Hematopoietic multipotent progenitor cell treated with erythropoietin and hydrocortisone succinate and interleukin-3 and kit ligand, for 15 days (in vitro differentiated cells): ENCODE results near the gene SLC4A7.
A peak's percentile ranks its signal among the peaks of the same experiment; 100 is the strongest.
"Not testable (repeated sequence)": the region's sequence is repeated elsewhere in the genome, so short reads cannot be mapped to it uniquely, and the experiment has no call there.

Experiments
- DNase-seq: peaks from one replicate; pipeline ENCODE4 v3.0.0-alpha.2; 2015; ENCODE audit warnings: low spot score

The SLC4A7 gene

DNA sequence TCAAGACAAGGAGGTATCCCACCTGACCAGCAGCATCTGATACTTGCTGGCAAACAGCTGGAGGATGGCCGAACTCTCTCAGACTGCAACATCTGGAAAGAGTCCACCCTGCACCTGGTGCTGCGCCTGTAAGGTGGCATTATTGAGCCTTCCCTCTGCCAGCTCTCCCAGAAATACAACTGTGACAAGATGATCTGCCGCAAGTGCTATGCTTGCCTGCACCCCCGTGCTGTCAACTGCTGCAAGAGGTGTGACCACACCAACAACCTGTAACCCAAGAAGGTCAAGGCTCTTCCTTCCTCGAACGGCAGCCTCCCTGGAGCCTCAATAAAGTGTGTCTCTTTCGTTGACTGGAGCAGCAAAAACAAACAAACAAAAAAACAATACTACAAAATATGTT, 2.2 kb upstream of the SLC4A7 start:
- DNase-seq = no peak

DNA sequence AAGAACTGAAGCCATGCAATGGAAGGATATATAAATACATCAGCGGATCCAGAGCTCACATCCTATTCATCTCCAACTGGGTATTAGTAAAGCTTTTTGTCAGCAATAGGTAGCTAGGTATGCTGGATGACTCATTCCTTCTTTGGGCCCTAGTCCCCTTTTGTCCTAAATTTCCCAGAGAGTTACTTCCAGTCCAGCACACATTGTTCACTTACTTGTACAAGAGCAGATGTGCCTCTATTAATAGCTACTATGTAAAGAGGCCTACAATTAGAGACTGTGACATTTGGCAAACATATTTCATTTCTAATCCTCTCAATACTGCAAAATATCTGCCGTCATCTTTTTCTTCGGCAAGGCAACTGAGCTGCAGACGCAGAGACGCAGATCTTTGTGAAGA, 1.7 kb upstream of the SLC4A7 start:
- DNase-seq = no peak

DNA sequence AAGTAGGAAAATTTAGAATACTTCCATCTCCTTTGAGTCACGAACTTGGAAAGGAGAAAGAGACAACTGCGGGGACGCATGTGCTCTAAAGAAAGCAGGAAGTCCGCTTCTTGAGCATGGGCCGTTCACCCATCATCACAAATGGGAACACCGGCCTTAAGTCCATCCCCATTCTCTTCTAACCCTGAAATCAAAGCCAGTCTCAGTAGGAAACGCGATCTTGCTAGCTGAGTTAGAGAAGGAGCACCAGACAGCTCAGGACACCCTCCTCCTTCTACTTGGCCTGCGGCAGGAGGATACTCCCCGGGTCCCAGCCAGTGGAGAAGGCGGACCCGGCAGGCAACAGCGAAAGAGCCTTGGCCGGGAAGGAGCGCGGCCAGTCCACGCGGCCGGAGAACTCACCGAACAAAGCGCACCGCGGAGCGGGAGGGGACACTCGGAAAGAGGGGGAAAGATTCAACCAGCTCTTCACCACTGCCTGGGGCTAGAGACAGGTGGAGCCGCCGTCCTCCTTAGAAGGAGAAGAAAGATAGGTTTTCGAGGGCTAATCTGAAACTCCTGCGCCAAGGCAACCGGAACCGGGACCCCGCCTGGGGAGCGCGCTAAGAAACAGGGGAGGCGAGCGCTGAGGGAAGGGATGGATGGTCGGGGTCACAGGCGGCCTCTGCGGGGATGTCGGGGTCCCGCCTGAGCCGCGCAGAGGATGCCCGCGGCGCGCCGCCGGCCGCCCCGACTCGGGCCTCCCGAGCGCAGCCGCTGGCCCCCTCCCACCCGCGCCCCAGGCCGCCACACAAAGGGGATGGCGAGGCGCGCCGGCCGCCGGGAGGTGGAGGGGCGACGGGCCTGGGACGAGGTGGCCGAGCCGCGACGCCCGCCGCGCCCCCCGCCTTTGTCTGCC, 818 bp downstream of the SLC4A7 start:
- DNase-seq = no peak

DNA sequence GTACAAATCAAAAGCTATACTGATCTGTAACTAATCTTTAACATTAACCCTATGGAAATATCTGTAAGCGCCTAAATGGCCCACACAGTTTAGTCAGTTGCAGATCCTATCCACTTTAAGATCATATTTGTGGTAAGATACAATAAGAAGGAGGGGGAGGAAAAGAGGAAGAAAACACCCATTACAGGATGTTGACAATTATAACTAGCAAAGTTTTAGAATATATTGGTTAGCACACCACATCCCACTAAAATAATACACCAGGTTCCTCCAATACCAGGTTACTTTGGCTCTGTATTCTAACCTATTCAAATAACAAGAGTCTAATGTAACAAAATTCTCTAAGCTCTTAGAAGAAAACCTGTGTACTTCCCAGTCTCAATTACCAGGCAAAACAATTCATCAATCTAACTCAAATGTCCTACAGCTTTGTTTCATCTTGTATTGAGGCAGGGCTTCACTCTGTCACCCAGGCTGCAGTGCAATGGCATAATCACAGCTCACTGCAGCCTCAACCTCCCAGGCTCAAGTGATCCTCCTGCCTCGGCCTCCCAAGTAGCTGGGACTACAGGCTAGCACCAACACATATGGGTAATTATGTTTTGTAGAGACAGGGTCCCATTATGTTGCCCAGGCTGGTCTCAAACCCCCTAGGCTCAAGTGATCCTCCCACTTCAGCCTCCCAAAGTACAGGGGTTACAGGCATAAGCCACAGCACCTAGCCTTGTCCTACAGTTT, 4.2 kb downstream of the SLC4A7 start:
- DNase-seq = no peak

DNA sequence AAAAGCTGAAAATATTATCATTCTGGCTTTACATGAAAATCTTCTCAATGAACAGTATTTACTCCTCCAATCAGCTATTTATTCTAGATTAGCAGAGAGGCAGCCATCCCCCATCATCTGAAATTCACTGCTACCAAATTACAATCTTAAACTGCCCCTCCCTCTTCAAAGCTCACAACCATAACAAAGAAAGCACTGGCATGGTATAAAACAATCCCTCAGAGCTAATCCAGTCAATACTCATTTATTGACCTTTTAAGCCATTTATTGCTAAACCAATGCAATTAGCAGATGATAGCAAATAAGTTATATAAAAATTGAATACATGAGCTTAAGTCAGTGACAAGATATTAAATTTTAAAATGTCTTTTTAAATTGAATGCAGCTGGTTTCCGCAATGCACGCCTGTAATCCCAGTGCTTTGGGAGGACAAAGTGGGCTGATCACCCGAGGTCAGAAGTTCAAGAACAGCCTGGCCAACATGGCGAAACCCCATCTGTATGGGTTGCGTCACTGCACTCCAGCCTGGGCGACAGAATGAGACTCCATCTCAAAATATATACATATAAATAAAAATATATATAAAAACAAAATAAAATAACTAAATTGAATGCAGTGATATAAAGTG, 12.1 kb downstream of the SLC4A7 start:
- no peak for DNase-seq

DNA sequence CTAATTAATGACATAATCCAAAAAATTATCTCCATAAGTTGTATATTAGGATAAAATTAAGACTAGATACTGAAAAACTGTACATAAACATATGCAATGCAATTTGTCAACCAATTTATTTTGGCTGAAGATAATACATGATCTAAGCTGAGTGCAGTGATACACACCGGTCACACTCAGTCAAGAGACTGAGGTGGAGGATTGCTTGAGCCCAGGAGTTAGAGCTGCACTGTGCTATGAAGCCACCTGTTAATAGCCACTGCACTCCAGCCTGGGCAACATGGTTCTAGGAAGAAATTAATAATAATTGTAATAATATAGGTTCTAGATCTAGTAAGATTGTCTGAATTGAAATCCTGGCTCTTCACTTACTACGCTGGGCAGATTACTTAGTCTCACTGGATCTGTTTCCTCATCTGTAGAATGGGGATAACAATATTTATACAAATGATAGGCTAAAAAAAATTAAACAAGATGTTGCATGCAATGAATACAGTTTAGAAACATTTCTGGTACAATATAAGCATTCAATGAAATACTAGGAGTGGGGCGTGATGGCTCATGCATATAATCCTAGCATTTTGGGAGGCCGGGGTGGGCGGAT, 15.8 kb downstream of the SLC4A7 start:
- no peak for DNase-seq

DNA sequence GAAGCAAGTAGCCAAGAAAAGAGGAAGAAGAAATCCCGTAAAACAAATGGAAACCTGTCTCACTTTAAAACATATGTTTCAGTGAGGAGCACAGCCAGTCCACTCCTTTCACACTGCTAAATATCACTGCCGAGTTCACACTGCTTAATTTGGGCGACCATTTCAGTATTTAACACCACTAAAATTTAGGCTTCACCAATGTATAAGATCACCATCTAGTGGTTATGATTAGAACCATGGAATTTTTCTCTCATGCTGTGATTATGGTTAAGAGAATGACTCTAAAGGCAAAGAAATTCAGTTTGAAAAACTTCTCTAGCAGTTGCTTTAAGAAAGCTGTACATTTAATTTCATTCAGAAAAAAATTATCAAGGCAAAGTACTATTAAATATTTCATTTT, 16.6 kb downstream of the SLC4A7 start:
- DNase-seq = peak; percentile 7

DNA sequence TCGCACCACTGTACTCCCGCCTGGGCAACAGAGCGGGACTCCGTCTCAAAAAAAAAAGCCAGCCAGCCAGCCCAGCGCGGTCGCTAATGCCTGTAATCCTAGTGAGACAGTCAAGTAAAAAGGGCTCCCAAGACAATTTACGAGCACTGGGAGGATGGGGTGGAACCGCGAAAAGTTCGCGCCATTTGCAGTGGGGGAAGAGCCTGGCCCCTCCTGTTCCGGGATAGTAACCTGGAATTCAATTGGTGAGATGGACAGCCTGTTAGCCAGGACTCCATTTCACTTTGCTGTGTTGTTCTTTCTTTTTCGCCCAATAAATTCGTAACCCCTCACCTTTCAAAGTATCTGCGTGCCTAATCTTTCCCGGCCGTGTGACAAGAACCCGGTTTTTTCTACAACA, 19.5 kb downstream of the SLC4A7 start:
- DNase-seq = no peak

DNA sequence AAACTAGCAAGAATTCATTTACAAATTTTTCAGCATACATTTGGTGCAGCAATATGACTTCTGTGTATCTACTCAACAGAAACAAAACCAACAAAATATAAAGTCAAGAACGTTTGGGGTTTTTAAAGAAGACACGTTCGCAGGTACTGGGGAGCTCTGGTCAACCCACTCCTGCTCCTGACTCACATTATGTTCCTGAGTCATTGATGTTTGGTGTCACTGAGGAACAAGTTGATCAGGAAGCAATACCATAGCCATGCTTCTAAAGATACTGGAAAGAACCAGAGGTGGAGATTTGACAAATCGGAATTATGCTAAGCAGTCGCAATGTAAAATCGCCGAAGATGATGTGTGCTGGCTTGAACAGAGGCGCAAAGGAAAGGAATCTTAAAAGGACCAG, 22.0 kb downstream of the SLC4A7 start:
- no peak for DNase-seq

DNA sequence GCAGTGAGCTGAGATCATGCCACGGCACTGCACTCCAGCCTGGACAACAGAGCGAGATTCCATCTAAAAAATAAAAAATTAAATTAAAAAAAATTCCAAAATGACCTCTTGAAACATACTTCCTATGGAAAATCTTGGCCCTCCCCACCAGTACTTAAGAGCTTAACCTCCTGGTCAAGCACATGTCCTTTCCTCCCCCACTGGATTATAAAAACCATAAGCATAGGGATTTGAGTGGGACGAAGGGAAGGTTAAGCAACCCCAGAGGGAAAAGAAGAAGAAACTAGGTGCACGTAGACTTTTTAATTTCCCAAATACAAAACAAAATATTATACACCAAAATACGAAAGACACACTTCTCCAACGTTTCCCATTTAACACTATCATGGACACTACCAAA, 25.3 kb downstream of the SLC4A7 start:
- no peak for DNase-seq

DNA sequence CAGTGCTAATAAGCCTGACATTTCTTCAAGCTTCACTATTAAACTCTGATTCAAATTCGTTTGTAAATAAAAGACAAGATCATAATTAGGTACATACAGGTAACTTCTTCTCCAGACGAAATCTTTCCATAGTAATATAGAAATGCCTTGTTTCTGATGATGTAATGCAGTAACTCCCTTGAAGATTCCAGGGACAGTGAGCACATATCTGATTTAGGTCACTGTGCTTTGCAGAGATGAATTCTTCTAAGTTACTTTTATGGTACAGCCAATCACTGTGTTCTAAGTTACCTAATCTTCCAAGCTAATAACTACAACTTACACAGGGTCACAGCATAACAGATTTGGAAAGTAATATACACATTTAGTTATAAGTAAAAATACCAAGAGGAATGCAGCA, 27.6 kb downstream of the SLC4A7 start:
- no peak for DNase-seq

DNA sequence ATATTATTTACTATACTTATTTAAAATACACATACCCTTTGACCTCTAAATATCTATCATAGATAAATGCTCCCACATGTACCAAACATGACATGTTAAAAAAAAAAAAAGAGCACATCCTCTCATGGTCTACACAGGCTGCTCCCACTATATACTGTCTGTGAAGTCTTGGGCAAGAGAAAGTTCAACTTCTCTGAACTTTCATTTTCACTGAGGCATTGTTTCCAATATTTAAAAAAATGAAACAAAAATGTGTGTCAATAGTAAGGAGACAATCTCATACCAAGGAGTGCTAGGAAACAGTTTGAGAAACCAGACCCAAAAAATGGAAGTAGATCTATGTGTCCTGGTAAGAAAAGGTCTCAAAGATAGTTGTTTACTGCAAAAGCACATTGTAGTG, 29.3 kb downstream of the SLC4A7 start:
- DNase-seq = no peak

DNA sequence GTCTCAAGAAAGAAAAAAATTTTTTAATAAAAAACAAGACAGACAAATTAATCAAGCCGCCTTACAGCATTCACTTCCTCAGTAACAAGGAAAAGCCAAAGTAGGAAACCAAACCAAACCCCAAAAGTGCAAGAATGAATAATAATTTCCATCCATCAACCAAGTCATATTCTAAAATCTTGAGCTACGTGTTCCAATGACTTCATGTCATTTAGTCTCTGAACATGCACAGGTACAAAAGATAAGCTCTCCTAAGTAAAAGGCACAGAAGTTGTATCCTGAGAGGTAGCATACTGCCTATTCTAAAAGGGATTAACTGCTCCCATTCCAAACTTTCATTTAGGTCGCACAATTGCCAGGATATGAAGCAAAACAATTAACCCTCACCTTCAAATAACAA, 29.7 kb downstream of the SLC4A7 start:
- no peak for DNase-seq

DNA sequence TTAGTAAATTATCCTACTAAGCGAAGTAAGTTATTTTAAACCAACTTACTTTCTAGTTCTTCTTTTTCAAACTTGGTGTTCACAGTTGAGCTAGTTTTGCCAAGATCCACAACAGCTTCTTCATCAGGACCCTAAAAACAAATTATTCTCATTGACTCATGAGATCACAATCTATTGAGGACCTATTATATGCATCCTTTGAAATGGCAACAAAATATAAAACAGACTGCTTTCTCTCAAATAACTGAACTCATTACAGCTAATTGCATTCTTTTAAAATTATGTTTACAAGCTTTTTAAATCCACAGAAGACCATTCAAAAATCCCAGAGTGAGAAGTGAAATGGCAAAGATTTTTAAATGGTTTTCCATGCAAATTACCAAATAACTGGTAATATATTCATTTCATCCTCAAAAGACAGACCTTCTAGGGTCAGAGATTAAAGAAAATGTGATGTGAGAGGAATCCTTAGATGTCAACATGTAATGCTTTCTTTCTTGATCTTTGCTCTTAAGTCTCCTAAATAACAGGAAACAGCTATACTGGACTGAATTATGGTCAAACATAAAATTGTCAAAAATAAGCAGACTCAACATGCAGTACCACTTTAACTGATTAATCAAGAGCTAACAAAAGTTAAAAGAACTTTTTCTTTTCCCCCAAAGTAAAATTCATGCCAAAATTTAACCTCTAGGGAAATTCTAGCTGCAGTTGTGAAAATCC, 31.7 kb downstream of the SLC4A7 start:
- DNase-seq = no peak

DNA sequence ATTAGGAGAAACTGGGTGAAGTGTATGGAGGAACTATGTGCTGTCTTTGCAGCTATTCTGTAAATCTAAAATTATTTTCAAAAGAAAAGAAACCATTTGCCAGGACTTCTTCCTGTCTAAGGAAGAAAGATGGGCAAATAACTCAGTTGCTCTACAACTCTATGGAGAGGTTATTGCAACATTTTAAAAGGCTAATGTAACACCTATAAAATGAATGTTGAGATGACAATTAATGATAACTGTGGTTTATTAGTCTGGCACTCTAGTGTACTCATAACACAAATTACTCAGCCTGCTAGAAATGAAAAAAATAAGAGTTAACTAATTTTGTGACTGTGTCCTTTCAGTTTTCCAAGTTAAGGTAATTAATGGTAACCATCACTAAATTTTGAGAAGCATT, 32.3 kb downstream of the SLC4A7 start:
- no peak for DNase-seq

DNA sequence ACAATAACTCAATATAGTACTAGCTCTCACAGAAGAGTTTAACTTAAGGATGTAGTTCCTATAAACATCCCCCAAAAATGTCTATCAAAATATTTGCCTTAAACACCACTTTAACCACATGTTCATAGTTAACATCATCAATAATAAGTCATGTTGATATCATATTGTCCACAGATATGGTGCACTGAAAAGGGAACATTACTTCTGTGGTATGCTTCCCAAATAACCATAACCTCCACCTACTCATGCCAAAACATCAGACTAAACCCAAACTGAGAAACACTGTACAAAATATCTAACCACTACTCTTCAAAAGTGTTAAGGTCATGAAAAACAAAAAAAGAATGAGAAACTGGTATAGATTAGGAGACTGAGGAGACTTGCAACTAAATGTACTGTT, 32.9 kb downstream of the SLC4A7 start:
- no peak for DNase-seq

DNA sequence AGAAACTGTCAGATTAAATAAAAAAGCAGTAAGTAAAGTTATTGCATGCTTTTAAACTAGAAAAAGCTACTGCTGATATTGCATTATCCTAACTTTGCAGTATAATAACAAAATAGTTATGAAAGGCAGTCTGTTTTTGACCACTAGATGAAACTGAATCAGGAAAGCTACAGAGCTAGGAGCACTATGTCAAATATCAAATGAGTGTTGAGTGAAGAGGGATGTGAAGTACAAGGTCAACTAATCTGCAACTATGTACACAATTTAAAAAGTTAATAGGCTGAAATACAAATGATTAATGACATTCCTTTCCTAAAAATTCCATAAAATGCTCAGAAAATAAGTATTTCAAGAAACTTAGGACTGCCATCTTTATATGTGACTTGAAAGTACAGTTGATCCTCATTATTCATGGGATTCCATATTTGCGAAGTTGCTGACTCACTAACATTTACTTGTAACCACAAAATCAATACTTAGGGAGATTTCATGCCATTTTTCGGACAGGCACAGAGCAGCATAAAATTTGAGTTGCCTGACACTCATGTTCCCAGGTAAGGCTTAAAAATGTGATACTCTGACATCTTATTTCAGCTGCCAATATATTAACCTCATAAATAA, 34.5 kb downstream of the SLC4A7 start:
- no peak for DNase-seq

DNA sequence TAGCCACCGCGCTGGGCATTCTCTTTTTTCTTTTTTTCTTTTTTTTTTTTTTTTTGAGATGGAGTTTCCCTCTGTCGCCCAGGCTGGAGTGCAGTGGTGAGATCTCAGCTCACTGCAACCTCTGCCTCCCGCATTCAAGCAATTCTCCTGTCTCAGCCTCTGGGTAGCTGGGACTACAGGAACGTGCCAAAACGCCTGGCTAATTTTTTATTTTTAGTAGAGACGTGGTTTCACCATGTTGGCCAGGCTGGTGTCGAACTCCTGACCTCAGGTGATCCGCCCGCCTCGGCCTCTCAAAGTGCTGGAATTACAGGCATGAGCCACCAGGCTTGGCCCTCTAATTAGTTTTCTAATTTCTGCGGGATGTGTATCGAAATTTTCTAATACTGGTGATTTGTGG, 41.2 kb downstream of the SLC4A7 start:
- DNase-seq = not testable (repeated sequence)

DNA sequence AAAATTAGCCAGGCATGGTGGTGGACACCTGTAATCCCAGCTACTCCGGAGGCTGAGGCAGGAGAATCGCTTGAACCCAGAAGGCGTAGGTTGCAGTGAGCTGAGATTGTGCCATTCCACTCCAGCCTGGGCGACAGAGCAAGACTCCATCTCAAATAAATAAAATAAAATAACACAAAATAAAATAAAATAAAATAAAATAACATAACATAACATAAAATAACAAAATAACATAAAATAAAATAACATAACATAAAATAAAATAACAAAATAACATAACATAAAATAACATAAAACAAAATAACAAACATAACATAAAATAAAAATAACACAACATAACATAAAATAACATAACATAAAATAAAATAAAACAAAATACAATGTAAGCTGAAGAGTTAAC, 45.8 kb downstream of the SLC4A7 start:
- not testable (repeated sequence) for DNase-seq

DNA sequence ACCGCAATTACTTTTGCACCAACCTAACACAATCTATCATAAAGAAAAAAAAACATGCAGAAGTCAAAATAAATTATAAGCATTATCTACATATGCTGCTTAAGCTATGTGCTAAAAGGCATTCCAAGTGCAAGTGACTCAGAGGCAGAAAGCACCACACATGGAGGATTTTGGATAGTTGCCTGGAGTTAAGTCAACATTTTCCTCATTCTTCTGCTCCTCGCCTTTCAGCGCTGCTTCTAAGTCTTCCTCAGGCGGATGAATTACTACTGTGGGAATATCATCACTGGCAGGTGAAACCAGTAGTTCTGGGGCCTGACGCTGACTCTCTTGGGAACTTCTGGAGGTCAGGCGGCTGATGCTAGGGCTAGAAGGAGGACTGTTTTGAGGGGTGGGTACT, 53.1 kb downstream of the SLC4A7 start:
- DNase-seq = no peak

DNA sequence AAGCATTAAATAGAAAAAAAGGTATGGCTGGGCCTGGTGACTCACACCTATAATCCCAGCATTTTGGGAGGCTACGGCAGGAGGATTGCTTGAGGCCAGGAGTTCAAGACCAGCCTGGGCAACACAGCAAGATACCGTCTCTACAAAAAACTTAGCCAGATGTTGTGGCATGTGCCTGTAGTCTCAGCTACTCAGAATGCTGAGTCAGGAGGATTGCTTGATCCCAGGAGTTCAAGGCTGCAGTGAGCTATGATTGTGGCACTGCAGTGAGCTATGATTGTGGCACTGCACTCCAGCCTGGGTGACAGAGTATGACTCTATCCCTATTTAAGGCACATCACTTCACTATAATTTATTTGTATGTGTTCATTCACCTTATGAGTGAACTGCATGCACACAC, 54.3 kb downstream of the SLC4A7 start:
- DNase-seq = no peak

DNA sequence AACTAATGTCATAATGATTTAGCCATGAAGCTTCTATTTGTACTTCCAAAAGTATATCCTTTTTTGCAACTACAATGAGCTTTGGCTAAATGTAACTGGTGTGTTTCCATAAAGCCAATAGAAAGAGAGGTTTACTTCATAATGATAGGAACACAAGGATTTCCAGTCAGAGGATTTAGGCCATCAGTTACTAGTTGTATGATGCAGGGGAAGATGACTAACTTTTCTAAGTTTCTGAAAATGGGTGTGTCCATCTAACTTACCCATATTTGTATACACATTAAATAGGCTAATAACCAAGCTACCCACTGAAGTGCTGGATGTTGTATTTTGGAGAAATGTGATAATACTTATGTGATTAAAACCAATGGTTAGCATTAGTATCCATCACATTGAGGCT, 55.7 kb downstream of the SLC4A7 start:
- DNase-seq = no peak
